Suppressor macrophage treated with lipopolysaccharide for 4 hours (primary cell): ENCODE measurements around the gene PTPRM.

ENCODE experiments used
- DNase-seq: peaks from one replicate; pipeline ENCODE4 v3.0.0-alpha.2; 2020

Gene PTPRM

GRCh38 chr18:7974200-7974874 is 407.2 kb downstream of the PTPRM start:
- DNase-seq = no peak

- no peak for DNase-seq
Observed at GRCh38 chr18:7977897-7978296, 410.8 kb downstream of the PTPRM start.

GRCh38 chr18:7978834-7979233 is 411.7 kb downstream of the PTPRM start:
- DNase-seq = no peak

DNA sequence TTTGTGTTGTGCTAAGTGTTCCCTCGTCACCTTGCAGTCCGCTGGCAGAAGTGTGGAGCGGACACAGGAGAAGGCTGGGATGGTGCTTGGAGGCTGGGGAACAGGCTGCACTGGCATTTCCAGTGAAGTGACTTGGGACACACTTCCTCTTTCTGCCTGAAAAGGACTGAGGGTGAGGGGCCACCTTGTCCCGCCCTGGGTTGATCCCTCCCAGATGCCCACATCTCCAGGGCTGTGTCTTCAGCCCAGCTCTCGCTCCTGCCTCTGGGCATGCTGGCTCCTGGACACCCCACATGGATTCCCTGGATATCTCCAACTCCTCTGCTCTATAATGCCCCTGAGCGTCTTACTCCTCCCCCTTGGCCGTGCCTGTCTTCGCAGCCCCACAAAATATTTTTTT is 412.6 kb downstream of the PTPRM start:
- DNase-seq = no peak

- DNase-seq = peak; percentile 0
Observed at GRCh38 chr18:7980136-7980535, 413.0 kb downstream of the PTPRM start.

DNA sequence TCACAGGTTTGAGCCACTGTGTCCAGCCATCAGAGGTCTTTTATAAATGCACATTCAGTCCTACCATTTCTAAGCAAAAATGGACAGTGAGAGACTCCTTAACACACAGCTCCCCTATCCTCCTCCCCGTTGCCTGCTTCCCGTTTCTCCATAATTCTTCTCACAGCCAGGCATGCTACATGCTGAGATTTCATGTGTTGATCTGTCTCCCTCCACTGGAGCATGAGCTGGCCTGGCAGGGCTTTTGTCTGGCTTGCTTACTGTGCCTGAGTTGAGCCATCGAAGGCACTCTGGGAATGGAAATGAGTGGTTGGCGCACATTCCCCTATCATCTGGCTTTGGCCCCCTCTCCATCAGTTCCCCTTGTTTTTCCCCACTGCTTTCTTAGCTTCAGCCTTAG is 413.5 kb downstream of the PTPRM start:
- DNase-seq = no peak

- no peak for DNase-seq
Observed at GRCh38 chr18:7982216-7982615, 415.1 kb downstream of the PTPRM start.

DNA sequence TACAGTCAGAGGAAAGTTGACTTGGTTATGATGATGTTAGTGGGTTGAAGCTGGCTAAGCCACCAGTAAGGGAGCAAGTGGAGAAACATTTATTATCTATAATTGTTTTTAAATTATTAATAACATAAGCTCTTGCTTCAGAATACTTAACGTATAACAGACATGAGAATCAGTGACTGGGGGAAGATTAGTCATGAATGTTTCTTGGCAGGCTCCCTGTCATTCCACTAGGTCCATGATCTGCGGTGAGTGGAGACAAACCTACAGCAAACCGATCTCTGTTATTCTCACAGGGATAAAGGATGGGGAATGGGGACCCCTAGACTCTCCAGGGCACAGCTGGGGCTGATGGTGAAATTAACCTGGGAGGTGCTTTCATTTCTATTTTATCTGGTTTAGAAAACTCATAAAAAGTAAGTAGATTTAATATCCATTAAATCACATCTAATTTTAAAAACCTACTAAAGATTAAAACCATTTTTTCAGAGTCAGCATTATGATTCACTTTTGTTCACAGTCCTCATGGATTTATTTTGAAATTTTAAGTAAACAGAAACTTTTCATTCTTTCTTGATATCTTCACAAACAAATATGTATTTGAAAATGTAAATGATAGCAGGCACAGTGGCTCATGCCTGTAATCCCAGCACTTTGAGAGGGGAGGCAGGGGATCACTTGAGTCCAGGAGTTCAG is 420.3 kb downstream of the PTPRM start:
- no peak for DNase-seq

GRCh38 chr18:7990670-7991069 is 423.6 kb downstream of the PTPRM start:
- no peak for DNase-seq

DNA sequence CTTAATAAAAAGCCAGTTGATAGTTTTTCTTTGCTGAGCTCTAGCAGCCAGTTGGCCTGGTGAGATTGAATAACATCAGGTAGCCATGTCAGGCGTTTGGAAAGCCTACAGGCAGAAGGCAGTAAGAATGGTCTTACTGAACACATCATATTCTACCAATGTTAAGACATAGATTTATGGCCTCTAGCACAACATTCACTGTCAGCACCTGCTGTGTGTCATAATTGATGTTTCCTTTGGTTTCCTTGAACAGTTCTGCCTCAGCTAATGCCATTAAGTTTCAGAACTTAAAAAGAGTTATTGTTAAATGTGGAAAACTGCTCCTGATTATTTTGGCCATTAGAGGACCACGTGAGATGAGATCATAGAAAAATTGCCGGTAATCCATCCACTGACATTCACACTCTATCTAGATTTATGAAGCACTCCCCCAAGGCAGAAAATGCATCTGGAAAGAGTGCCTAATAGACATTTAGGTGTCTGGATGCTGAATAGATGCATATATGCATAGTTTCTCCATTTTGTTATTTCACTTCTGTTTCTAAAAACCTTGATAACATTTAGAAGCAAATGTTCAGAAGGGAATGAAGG is 434.7 kb downstream of the PTPRM start:
- no peak for DNase-seq

GRCh38 chr18:8003878-8004675 is 437.0 kb downstream of the PTPRM start:
- no peak for DNase-seq

GRCh38 chr18:8004792-8005191 is 437.7 kb downstream of the PTPRM start:
- DNase-seq = no peak

GRCh38 chr18:8005870-8006569 is 438.9 kb downstream of the PTPRM start:
- DNase-seq = no peak

- no peak for DNase-seq
Observed at GRCh38 chr18:8006979-8007378, 439.9 kb downstream of the PTPRM start.

DNA sequence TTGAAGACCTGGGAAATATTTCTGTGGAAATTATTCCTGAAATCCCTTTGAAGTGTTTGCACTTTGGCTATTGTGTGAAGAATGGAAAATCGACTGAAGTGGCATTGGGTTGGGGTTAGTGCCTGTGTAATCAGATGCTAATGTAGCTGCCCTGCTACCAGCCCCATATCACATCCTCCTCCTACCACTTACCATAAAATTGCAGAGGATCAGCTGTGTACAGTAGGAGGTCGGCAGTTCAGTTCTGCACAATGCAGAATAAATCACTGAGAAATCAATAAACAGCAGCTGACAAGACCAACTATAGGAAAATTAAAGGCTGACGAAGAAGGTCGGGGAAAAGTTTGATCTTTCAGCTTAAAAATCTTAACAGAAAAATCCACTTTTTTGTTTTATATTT is 440.9 kb downstream of the PTPRM start:
- DNase-seq = no peak

GRCh38 chr18:8011361-8011760 is 444.2 kb downstream of the PTPRM start:
- DNase-seq = no peak

DNA sequence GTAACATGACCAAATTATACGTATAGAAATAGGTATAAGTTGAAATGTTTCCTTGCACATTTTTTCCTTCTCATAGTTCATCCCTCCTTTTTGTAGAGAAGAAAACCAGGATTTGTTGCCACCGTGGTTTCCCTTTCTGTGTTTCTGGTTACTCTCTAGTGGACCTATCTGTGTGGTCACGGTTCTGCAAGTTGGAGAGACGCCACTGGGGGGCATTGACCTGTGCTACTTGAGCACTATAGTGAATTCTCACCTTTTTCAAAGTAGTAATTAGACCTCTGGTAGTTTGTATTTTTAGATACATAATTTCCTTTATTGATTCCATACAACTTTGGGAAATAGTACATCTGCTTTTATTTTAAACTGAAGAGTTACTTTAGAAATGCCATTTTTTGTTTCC is 444.8 kb downstream of the PTPRM start:
- no peak for DNase-seq

DNA sequence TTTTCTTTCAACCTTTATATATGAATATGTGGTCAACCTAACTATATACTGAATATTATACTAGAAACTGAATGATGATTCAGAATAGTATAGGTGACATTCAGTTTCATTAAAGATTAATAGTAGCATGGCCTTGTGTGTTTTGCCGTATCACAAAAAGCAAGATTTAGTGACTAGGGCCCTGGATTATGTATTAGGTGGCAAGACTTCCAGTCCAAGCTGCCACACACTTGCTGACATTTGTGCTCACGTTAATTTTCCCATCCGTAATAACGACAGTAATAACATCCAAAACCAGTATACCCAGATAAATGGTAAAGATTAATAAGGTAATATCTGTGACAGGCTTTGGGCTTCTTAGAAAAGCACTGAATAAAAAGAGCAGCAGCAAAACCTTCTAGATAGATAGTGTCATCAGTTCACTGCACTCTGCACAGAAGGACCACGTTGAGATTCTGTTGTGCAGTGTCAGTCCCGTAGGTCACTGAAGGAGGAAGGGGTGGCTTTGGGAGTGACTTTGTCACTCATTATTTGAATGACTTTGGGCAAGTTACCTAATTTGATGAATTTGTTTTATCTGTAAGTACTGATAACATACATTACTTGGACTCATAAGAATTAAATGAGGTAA is 451.7 kb downstream of the PTPRM start:
- DNase-seq = no peak

- DNase-seq = no peak
Observed at GRCh38 chr18:8019600-8019999, 452.5 kb downstream of the PTPRM start.

DNA sequence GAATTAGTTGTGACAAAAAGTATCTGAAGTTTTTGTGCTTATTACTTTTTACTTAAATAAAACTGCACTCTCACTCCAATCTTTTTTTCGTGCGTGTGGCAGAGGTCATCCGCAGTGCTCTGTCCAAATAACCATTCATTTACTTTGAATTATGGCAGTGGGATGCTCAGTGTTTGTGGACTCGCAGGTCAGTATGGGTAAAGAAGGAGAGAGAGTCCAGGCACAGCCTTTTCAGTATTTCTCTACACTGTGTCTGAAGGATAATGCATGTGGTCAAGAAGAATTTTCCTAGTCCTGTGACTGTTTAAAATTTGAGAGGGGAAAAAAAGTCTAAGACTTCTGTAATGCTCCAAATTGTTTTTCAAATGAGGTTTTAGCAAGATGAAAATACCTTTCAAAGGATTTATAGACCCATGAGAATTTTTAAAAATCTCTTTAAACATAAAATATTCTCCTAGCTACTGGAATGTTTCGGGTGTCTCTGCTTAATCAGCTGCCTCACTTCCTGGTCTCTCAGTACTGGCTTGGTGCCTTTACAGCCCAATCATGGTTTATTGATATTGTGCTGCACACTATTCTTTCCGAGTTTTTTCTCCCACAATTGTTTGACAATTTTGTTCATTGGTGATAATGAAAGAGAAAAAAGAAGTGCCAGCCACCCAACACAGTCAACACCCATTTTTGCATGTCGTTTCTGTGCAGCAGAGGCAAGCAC is 453.2 kb downstream of the PTPRM start:
- no peak for DNase-seq

GRCh38 chr18:8029061-8029460 is 461.9 kb downstream of the PTPRM start:
- DNase-seq = no peak

- DNase-seq = no peak
Observed at GRCh38 chr18:8029731-8030130, 462.6 kb downstream of the PTPRM start.
